ENCODE measurements around the gene FRK.
A peak's percentile ranks its signal among the peaks of the same experiment; 100 is the strongest.

FRK gene

GRCh38 chr6:116035616-116036015 is 25.1 kb downstream of the FRK start:
- H3K4me3 ChIP-seq (replicated peaks; ENCODE audit: low read depth, low read length), result no peak overlapping the region
- TF ChIP-seq CTCF (IDR thresholded peaks at IDR 0.05; ENCODE audit: low read length, missing control alignments), result no peak
- DNase-seq (ENCODE audit: low read depth), result no peak

- TF ChIP-seq CTCF (IDR thresholded peaks at IDR 0.05; ENCODE audit: low read length, missing control alignments), result no peak
These were observed 26.4 kb downstream of the FRK start for GRCh38 chr6:116034327-116034726.

GRCh38 chr6:116033687-116034303 is 26.9 kb downstream of the FRK start:
- TF ChIP-seq CTCF (IDR thresholded peaks at IDR 0.05; ENCODE audit: low read length, missing control alignments), result no peak

More at GRCh38 chr6:116034327-116034726, 26.4 kb downstream of the FRK start:
- DNase-seq (ENCODE audit: low read depth), result peak; percentile 86
- no peak overlapping the region for H3K4me3 ChIP-seq (replicated peaks; ENCODE audit: low read depth, low read length)

GRCh38 chr6:116030770-116031169 is 29.9 kb downstream of the FRK start:
- no peak for TF ChIP-seq CTCF (IDR thresholded peaks at IDR 0.05; ENCODE audit: low read length, missing control alignments)
- no peak overlapping the region for H3K4me3 ChIP-seq (replicated peaks; ENCODE audit: low read depth, low read length)
- DNase-seq (ENCODE audit: low read depth), result no peak

More at GRCh38 chr6:116033687-116034303, 26.9 kb downstream of the FRK start:
- H3K4me3 ChIP-seq (replicated peaks; ENCODE audit: low read depth, low read length), result no peak overlapping the region
- DNase-seq (ENCODE audit: low read depth), result no peak

- DNase-seq (ENCODE audit: low read depth), result no peak
- H3K4me3 ChIP-seq (replicated peaks; ENCODE audit: low read depth, low read length), result no peak overlapping the region
- no peak for TF ChIP-seq CTCF (IDR thresholded peaks at IDR 0.05; ENCODE audit: low read length, missing control alignments)
These were observed 31.2 kb downstream of the FRK start for GRCh38 chr6:116029535-116029934.

- no peak for TF ChIP-seq CTCF (IDR thresholded peaks at IDR 0.05; ENCODE audit: low read length, missing control alignments)
- DNase-seq (ENCODE audit: low read depth), result no peak
- no peak overlapping the region for H3K4me3 ChIP-seq (replicated peaks; ENCODE audit: low read depth, low read length)
These were observed 32.5 kb downstream of the FRK start for GRCh38 chr6:116028233-116028632.

GRCh38 chr6:116027801-116028200 is 32.9 kb downstream of the FRK start:
- no peak for DNase-seq (ENCODE audit: low read depth)
- H3K4me3 ChIP-seq (replicated peaks; ENCODE audit: low read depth, low read length), result no peak overlapping the region
- no peak for TF ChIP-seq CTCF (IDR thresholded peaks at IDR 0.05; ENCODE audit: low read length, missing control alignments)

All from fibroblast of pulmonary artery (primary cell).